A673 (cell line): ENCODE data around the gene DAW1. TPM values are rescaled to one million over a fixed set of nuclear protein-coding genes. Genes with fewer than 3 reads are reported as not detected.

ENCODE experiments used
- BruUV-seq: library from RNA; stranded (reverse); fragments of 400-500 nt; replicated peaks from 2 replicates; lab custom pipeline; 2021; lab: Mats Ljungman, UMichigan
- CTCF ChIA-PET: fragments of 300-600 bp; sonication (Branson Sonifier 250); formaldehyde crosslinking; loops from one replicate; lab custom pipeline; 2022; ENCODE audit warnings: antibody characterized with exemption; lab: Charles Lee
- POLR2A ChIA-PET: fragments of 300-600 bp; sonication (Branson Sonifier 250); formaldehyde crosslinking; loops from one replicate; lab custom pipeline; 2022; ENCODE audit warnings: antibody characterized with exemption; ENCODE audit not compliant: low non-redundant PET; lab: Charles Lee
- DNase-seq: peaks from one replicate; pipeline ENCODE4 v3.0.0-alpha.2; 2015; ENCODE audit warnings: low spot score
- H3K27ac ChIP-seq: fragments of 200-600 bp; sonication (generic); 2 replicates; pipeline ENCODE4 v1.5.1; 2016; ENCODE audit warnings: mixed run types, low read depth, mild to moderate bottlenecking, mixed read lengths, antibody characterized with exemption, low read length; ENCODE audit not compliant: poor library complexity, severe bottlenecking
- H3K27me3 ChIP-seq: fragments of 200-600 bp; sonication (generic); replicated peaks from 2 replicates; pipeline ENCODE4 v1.6.1; 2017; ENCODE audit warnings: mixed run types, low read depth, mild to moderate bottlenecking, mixed read lengths, antibody characterized with exemption, low read length; ENCODE audit not compliant: insufficient read depth, poor library complexity
- H3K36me3 ChIP-seq: fragments of 200-600 bp; sonication (generic); 2 replicates; pipeline ENCODE4 v1.6.1; 2016; ENCODE audit warnings: mixed run types, mild to moderate bottlenecking, mixed read lengths, antibody characterized with exemption, low read length; ENCODE audit not compliant: insufficient read depth, poor library complexity, severe bottlenecking
- H3K4me1 ChIP-seq: fragments of 200-600 bp; sonication (generic); 2 replicates; pipeline ENCODE4 v1.6.1; 2017; ENCODE audit warnings: mixed run types, mild to moderate bottlenecking, mixed read lengths, antibody characterized with exemption, low read length; ENCODE audit not compliant: insufficient read depth, poor library complexity, severe bottlenecking
- H3K4me3 ChIP-seq: fragments of 200-600 bp; sonication (generic); 2 replicates; pipeline ENCODE4 v1.5.1; 2016; ENCODE audit warnings: low read depth, mixed run types, mild to moderate bottlenecking, mixed read lengths, low read length; ENCODE audit not compliant: poor library complexity, severe bottlenecking
- H3K9me3 ChIP-seq: fragments of 200-600 bp; sonication (generic); 2 replicates; pipeline ENCODE4 v1.6.1; 2016; ENCODE audit warnings: mixed run types, low read depth, mild to moderate bottlenecking, mixed read lengths, antibody characterized with exemption, low read length; ENCODE audit not compliant: poor library complexity, severe bottlenecking
- CTCF ChIP-seq: fragments of 300-800, 200-600 bp; sonication (generic); conservative IDR thresholded peaks from 2 replicates; pipeline ENCODE4 v1.5.1; 2017; ENCODE audit warnings: low read depth, mild to moderate bottlenecking, antibody characterized with exemption, low read length, moderate library complexity, mixed read lengths
- EZH2 ChIP-seq: fragments of 200-600 bp; sonication (generic); IDR thresholded peaks from 2 replicates; pipeline ENCODE4 v1.6.1; 2017; ENCODE audit warnings: borderline replicate concordance, low read depth, mild to moderate bottlenecking, mixed read lengths, antibody characterized with exemption, low read length; ENCODE audit not compliant: poor library complexity, severe bottlenecking
- intact Hi-C: fragments of 100-400 bp; cut with micrococcal nuclease; formaldehyde crosslinking; loops from one replicate; pipeline ENCODE4 v1.10.0; 2022; ENCODE audit not compliant: unreplicated experiment
- total RNA-seq: library from RNA; stranded (reverse); gene quantifications from 2 replicates; pipeline ENCODE4 v1.2.3, GENCODE V29; 2021

The DAW1 gene
- total RNA-seq, 1 experiment from 2014 or later = 1.2 TPM

- Histone ChIP-seq H3K27me3 (no peaks in the 10 kb centered on the region), H3K9me3 (no peaks in the 10 kb centered on the region), H3K4me3 (no peak overlapping the region), H3K36me3 (no peaks in the 10 kb centered on the region), H3K4me1 (no peaks in the 10 kb centered on the region), H3K27ac (no peak overlapping the region)
- intact Hi-C loops = no loop called here
- TF ChIP-seq EZH2 = no peak
- no peak for TF ChIP-seq CTCF
- no peak for DNase-seq
- ChIA-PET CTCF (no interaction called here), POLR2A (no interaction called here)
- BruUV-seq = no TSS peak
These were observed 21.5 kb upstream of the DAW1 start for GRCh38 chr2:227849906-227850305.

- Histone ChIP-seq H3K27me3 (no peaks in the 10 kb centered on the region), H3K4me1 (no peaks in the 10 kb centered on the region), H3K4me3 (no peak overlapping the region), H3K9me3 (no peaks in the 10 kb centered on the region), H3K36me3 (no peaks in the 10 kb centered on the region), H3K27ac (no peak overlapping the region)
- DNase-seq = no peak
- POLR2A ChIA-PET = no interaction called here
- no TSS peak for BruUV-seq
- intact Hi-C loops = no loop called here
- CTCF ChIA-PET = no interaction called here
- TF ChIP-seq EZH2 (no peak), CTCF (no peak)
These were observed 18.2 kb upstream of the DAW1 start for GRCh38 chr2:227853204-227853629.

- H3K4me3 ChIP-seq = no peak overlapping the region
- H3K36me3 ChIP-seq = no peaks in the 10 kb centered on the region
- DNase-seq = no peak
- H3K27me3 ChIP-seq = no peaks in the 10 kb centered on the region
- BruUV-seq = no TSS peak
- ChIA-PET POLR2A (no interaction called here), CTCF (no interaction called here)
- intact Hi-C loops = no loop called here
- no peaks in the 10 kb centered on the region for H3K4me1 ChIP-seq
- H3K27ac ChIP-seq = no peak overlapping the region
- TF ChIP-seq EZH2 = no peak
- H3K9me3 ChIP-seq = no peaks in the 10 kb centered on the region
These were observed 17.6 kb upstream of the DAW1 start for GRCh38 chr2:227853765-227854271.

GRCh38 chr2:227855440-227855839 is 16.0 kb upstream of the DAW1 start:
- CTCF ChIA-PET = no interaction called here
- H3K4me3 ChIP-seq = no peak overlapping the region
- H3K36me3 ChIP-seq = no peaks in the 10 kb centered on the region
- POLR2A ChIA-PET = no interaction called here
- no peak overlapping the region for H3K27ac ChIP-seq
- intact Hi-C loops = no loop called here
- H3K4me1 ChIP-seq = peaks cover 1% of the 10 kb centered on the region
- no peaks in the 10 kb centered on the region for H3K27me3 ChIP-seq
- no peaks in the 10 kb centered on the region for H3K9me3 ChIP-seq
- no peak for DNase-seq
- TF ChIP-seq CTCF (no peak), EZH2 (no peak)
- BruUV-seq = no TSS peak
